Coronary artery (tissue), 2 donors: Measurements from ENCODE around the gene SLC16A4.

Experiments
- DNase-seq: peaks from one replicate; pipeline ENCODE4 v3.0.0-alpha.2; 2017; ENCODE audit warnings: low spot score
- H3K27ac ChIP-seq, 2 donors: fragments of 200-600 bp; sonication (generic); one replicate each; pipeline ENCODE4 v1.5.1; 2016 to 2019
- H3K4me3 ChIP-seq: fragments of 200-600 bp; sonication (generic); 2 replicates; pipeline ENCODE4 v1.5.1; 2016; ENCODE audit warnings: mild to moderate bottlenecking, moderate library complexity
- TF ChIP-seq, protein P1 (sequence below): fragments of 200-600 bp; sonication (generic); IDR thresholded peaks from one replicate; pipeline ENCODE4 v1.5.1; 2019; ENCODE audit warnings: antibody characterized with exemption

Gene SLC16A4

DNA sequence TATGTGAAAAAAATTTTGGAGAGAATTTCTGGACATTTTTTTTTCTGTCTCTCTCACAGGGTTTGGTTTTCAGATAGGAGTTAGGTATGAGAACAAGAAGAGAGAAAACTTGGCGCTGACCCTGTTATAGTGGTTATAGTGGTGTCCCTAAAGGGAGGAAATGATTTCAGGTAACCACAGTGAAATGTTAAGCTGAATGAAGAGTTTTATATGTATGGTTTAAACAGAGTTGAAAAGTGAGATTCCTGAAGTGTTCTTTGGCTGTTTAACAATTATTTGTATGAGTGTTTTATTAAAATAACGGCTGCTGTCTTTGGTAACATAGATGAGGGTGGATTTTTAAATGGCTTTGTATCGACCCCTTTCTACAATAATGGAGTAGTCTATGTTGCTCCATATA, 45.3 kb downstream of the SLC16A4 start:
- H3K4me3 ChIP-seq, result no peak overlapping the region
- no peak for DNase-seq
- TF ChIP-seq, protein P1, sequence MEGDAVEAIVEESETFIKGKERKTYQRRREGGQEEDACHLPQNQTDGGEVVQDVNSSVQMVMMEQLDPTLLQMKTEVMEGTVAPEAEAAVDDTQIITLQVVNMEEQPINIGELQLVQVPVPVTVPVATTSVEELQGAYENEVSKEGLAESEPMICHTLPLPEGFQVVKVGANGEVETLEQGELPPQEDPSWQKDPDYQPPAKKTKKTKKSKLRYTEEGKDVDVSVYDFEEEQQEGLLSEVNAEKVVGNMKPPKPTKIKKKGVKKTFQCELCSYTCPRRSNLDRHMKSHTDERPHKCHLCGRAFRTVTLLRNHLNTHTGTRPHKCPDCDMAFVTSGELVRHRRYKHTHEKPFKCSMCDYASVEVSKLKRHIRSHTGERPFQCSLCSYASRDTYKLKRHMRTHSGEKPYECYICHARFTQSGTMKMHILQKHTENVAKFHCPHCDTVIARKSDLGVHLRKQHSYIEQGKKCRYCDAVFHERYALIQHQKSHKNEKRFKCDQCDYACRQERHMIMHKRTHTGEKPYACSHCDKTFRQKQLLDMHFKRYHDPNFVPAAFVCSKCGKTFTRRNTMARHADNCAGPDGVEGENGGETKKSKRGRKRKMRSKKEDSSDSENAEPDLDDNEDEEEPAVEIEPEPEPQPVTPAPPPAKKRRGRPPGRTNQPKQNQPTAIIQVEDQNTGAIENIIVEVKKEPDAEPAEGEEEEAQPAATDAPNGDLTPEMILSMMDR, result no peak
- H3K27ac ChIP-seq, result no peak overlapping the region

DNA sequence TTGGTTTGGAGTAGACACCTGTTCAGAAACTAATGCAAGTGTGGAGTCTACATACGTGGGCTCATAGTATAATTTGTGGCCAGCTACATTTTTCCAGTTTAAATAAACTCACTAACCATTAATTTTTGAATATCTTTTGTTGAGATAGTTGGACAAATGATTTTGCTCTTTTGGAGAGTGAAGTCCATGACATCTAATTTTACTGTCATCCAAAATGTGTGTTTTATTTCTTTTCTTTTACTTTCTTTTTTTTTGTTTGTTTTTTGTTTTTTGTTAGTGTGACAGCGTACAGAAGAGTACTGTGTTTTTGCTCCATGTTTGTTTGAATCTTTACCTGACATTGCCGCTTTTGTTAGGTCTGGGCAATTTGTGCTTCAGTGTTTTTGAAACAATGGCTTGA, 46.7 kb downstream of the SLC16A4 start:
- H3K27ac ChIP-seq, result no peak overlapping the region
- no peak for DNase-seq
- no peak overlapping the region for H3K4me3 ChIP-seq
- TF ChIP-seq, protein P1, result no peak

DNA sequence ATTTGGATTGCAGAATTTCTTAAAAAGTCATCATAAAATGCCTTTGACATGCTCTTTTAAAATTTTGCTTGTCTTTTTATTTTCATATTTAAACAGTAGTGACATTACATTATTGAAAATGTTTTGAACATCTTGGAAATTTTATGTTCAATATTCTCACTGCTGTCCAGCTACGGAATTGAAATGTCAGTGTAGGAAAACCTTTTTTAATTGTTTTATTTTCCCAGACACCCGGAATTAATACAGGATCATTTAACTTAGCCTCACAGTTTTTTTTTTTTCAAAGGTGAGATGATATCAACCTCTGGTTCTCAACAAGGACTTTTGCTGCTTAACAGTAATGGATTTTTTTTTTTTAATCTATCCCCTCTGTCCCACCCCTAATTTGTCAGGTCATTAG, 47.6 kb downstream of the SLC16A4 start:
- peak overlapping the region; percentile 38 for H3K4me3 ChIP-seq
- TF ChIP-seq, protein P1, result no peak
- no peak for DNase-seq
- no peak overlapping the region for H3K27ac ChIP-seq

DNA sequence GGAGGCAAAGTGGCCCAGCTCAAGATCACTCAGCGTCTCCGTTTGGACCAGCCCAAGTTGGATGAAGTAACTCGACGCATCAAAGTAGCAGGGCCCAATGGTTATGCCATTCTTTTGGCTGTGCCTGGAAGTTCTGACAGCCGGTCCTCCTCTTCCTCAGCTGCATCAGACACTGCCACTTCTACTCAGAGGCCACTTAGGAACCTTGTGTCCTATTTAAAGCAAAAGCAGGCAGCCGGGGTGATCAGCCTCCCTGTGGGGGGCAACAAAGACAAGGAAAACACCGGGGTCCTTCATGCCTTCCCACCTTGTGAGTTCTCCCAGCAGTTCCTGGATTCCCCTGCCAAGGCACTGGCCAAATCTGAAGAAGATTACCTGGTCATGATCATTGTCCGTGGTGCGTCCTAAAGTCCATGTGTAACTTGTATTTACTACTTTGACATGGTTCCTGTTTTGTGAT, 48.9 kb downstream of the SLC16A4 start:
- peak overlapping the region; percentile 92 for H3K4me3 ChIP-seq

DNA sequence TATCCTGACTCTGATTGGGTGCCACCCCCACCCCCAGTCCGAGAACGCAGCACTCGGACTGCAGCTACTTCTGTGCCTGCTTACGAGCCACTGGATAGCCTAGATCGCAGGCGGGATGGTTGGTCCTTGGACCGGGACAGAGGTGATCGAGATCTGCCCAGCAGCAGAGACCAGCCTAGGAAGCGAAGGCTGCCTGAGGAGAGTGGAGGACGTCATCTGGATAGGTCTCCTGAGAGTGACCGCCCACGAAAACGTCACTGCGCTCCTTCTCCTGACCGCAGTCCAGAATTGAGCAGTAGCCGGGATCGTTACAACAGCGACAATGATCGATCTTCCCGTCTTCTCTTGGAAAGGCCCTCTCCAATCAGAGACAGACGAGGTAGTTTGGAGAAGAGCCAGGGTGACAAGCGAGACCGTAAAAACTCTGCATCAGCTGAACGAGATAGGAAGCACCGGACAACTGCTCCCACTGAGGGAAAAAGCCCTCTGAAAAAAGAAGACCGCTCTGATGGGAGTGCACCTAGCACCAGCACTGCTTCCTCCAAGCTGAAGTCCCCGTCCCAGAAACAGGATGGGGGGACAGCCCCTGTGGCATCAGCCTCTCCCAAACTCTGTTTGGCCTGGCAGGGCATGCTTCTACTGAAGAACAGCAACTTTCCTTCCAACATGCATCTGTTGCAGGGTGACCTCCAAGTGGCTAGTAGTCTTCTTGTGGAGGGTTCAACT, 49.5 kb downstream of the SLC16A4 start:
- no peak for DNase-seq
- TF ChIP-seq, protein P1, result no peak
- H3K27ac ChIP-seq, result no peak overlapping the region

More for the DNA sequence above, 48.9 kb downstream of the SLC16A4 start:
- DNase-seq, result no peak
- TF ChIP-seq, protein P1, result no peak
- H3K27ac ChIP-seq, result no peak overlapping the region

DNA sequence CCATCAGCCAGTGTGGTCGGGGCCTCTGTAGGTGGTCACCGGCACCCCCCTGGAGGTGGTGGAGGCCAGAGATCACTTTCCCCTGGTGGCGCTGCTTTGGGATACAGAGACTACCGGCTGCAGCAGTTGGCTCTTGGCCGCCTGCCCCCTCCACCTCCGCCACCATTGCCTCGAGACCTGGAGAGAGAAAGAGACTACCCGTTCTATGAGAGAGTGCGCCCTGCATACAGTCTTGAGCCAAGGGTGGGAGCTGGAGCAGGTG, 50.7 kb downstream of the SLC16A4 start:
- Histone ChIP-seq H3K4me3 (peak overlapping the region; percentile 92), H3K27ac (peak overlapping the region; percentile 81 to 90)
- no peak for DNase-seq
- TF ChIP-seq, protein P1, result no peak

More for the DNA sequence above, 49.5 kb downstream of the SLC16A4 start:
- peak overlapping the region; percentile 92 for H3K4me3 ChIP-seq
